ENCODE data around the gene KCNV2.

KCNV2 gene

GRCh38 chr9:2679011-2679410 is 38.3 kb upstream of the KCNV2 start:
- no peak for DNase-seq (ENCODE audit: low read depth)
- TF ChIP-seq MYC (IDR thresholded peaks at IDR 0.05; ENCODE audit: low read depth, low read length) (no peak), MAX (IDR thresholded peaks at IDR 0.05; ENCODE audit: low read depth, low read length) (no peak), POLR2A (IDR thresholded peaks at IDR 0.05; ENCODE audit: extremely low read depth, insufficient read length) (no peak)
- TF ChIP-seq, protein P1, sequence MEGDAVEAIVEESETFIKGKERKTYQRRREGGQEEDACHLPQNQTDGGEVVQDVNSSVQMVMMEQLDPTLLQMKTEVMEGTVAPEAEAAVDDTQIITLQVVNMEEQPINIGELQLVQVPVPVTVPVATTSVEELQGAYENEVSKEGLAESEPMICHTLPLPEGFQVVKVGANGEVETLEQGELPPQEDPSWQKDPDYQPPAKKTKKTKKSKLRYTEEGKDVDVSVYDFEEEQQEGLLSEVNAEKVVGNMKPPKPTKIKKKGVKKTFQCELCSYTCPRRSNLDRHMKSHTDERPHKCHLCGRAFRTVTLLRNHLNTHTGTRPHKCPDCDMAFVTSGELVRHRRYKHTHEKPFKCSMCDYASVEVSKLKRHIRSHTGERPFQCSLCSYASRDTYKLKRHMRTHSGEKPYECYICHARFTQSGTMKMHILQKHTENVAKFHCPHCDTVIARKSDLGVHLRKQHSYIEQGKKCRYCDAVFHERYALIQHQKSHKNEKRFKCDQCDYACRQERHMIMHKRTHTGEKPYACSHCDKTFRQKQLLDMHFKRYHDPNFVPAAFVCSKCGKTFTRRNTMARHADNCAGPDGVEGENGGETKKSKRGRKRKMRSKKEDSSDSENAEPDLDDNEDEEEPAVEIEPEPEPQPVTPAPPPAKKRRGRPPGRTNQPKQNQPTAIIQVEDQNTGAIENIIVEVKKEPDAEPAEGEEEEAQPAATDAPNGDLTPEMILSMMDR (IDR thresholded peaks at IDR 0.05; ENCODE audit: low read depth, low read length): no peak
- H3K4me3 ChIP-seq (ENCODE audit: low read depth, low read length): no peak overlapping the region

GRCh38 chr9:2681981-2682380 is 35.3 kb upstream of the KCNV2 start:
- no peak for DNase-seq (ENCODE audit: low read depth)

DNA sequence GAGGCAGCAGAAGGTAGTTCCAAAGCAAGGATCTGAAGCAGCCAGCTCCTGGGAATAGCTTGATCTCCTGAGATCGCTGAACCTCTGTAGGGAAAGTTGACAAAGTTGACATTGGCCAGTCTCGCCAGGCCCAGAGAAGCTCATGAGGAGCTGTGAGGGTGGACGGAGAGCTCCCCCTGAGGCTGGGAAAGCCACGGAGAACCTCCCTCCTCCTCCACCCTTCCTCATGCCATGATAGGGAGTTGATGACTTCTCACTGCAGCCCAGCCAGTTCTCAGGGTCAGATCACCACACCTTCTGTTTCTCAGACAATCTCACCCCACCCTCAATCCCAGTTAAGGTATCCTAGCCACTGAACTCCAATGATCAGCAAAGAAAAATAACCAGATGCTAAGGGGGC is 30.4 kb upstream of the KCNV2 start:
- no peak for TF ChIP-seq POLR2A (IDR thresholded peaks at IDR 0.05; ENCODE audit: extremely low read depth, insufficient read length)
- no peak for TF ChIP-seq MAX (IDR thresholded peaks at IDR 0.05; ENCODE audit: low read depth, low read length)
- TF ChIP-seq, protein P1 (IDR thresholded peaks at IDR 0.05; ENCODE audit: low read depth, low read length): no peak
- TF ChIP-seq MYC (IDR thresholded peaks at IDR 0.05; ENCODE audit: low read depth, low read length): no peak

More at GRCh38 chr9:2681981-2682380, 35.3 kb upstream of the KCNV2 start:
- no peak for TF ChIP-seq MYC (IDR thresholded peaks at IDR 0.05; ENCODE audit: low read depth, low read length)
- TF ChIP-seq, protein P1 (IDR thresholded peaks at IDR 0.05; ENCODE audit: low read depth, low read length): no peak
- TF ChIP-seq MAX (IDR thresholded peaks at IDR 0.05; ENCODE audit: low read depth, low read length): no peak
- no peak for TF ChIP-seq POLR2A (IDR thresholded peaks at IDR 0.05; ENCODE audit: extremely low read depth, insufficient read length)
- no peak overlapping the region for H3K4me3 ChIP-seq (ENCODE audit: low read depth, low read length)

DNA sequence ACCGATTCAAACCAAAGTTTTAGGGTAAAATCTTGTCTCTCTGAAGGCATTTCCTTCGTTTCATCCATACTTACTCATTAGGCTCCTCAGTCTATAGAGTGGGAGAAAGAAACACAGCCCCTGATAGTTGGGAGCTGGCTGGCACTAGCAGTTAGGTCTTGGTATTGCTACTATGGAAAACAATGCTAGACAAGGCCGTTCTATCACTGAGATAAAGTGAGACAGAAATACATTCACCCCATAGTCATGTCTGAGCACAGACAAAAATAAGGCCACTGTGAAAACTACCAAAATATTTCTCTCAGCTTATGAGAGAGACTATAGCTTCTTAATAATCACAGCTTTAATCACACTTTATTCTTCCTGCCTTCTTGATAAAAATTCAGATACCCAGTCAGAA is 28.7 kb upstream of the KCNV2 start:
- TF ChIP-seq, protein P1 (IDR thresholded peaks at IDR 0.05; ENCODE audit: low read depth, low read length): no peak
- no peak for TF ChIP-seq MAX (IDR thresholded peaks at IDR 0.05; ENCODE audit: low read depth, low read length)
- TF ChIP-seq POLR2A (IDR thresholded peaks at IDR 0.05; ENCODE audit: extremely low read depth, insufficient read length): no peak
- TF ChIP-seq MYC (IDR thresholded peaks at IDR 0.05; ENCODE audit: low read depth, low read length): no peak
- DNase-seq (ENCODE audit: low read depth): no peak

More for the DNA sequence above, 30.4 kb upstream of the KCNV2 start:
- no peak overlapping the region for H3K4me3 ChIP-seq (ENCODE audit: low read depth, low read length)
- DNase-seq (ENCODE audit: low read depth): no peak

DNA sequence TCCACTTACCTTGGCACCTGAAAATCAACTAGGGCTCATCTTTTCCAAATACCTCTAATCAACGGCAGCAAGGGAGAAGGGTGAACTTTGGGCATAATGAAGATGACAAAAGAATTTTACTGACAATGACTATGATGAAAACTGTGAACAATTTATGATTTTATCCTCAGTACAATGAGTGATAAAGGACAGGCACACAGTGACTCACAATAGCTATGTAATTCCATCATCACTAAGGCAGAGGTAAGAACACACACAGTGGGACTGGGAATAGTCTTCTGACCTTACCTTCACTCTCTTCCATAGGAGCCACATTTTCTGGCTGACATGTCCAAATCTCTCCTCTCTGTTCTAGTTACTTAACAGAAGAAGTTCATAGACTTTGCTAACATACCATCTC is 26.1 kb upstream of the KCNV2 start:
- no peak overlapping the region for H3K4me3 ChIP-seq (ENCODE audit: low read depth, low read length)
- TF ChIP-seq, protein P1 (IDR thresholded peaks at IDR 0.05; ENCODE audit: low read depth, low read length): no peak
- TF ChIP-seq MAX (IDR thresholded peaks at IDR 0.05; ENCODE audit: low read depth, low read length): no peak
- DNase-seq (ENCODE audit: low read depth): no peak

More for the DNA sequence above, 28.7 kb upstream of the KCNV2 start:
- no peak overlapping the region for H3K4me3 ChIP-seq (ENCODE audit: low read depth, low read length)

DNA sequence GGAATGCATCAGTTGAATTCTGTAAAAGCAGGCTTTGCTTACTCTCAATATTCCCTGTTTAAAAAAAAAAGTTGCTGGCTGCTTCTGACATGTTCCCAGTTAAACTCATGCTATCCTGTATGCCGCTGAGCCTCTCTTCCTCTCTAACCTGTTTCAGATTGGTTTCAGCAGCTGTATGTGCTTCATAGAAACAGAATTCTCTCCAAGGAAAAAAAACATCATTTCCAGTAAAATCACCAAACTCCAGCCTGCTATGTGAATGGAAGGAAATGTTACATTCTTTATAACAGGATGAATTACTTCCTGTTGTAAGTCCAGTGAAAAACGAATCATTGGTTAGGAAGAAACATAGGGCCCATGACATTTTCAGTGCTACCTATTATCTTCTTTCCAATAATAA is 25.7 kb upstream of the KCNV2 start:
- DNase-seq (ENCODE audit: low read depth): no peak
- H3K4me3 ChIP-seq (ENCODE audit: low read depth, low read length): no peak overlapping the region
- TF ChIP-seq POLR2A (IDR thresholded peaks at IDR 0.05; ENCODE audit: extremely low read depth, insufficient read length) (no peak), MAX (IDR thresholded peaks at IDR 0.05; ENCODE audit: low read depth, low read length) (no peak), MYC (IDR thresholded peaks at IDR 0.05; ENCODE audit: low read depth, low read length) (no peak)
- TF ChIP-seq, protein P1 (IDR thresholded peaks at IDR 0.05; ENCODE audit: low read depth, low read length): no peak
